SK-MEL-5 (cell line): ENCODE data around the gene TMEM125. TPM values are rescaled to one million over a fixed set of nuclear protein-coding genes. Genes with fewer than 3 reads are reported as not detected.

Experiments
- DNase-seq: peaks from one replicate; pipeline ENCODE4 v3.0.0-alpha.2; 2016; ENCODE audit warnings: low read depth, low spot score
- in situ Hi-C: cut with HindIII; loops from 2 replicates; pipeline ENCODE4 v1.10.0; 2016; ENCODE audit warnings: low sequenced_read_pairs, high pct_unique_total_duplicates, low pct_unique_long_range_greater_than_20kb
- total RNA-seq: library from RNA; depleted of rRNA; stranded (reverse); fragments of >200 nt; shearing (Covaris generic); gene quantifications from 2 replicates; pipeline ENCODE4 v1.2.3, GENCODE V29; 2014

TMEM125 gene
- total RNA-seq, 1 experiment from 2014 or later: not detected

GRCh38 chr1:43302721-43303470 is 33.1 kb downstream of the TMEM125 start:
- in situ Hi-C loops: no loop called here
- no peak for DNase-seq

- in situ Hi-C loops: no loop called here
- no peak for DNase-seq
Measured at GRCh38 chr1:43303471-43304313, 33.9 kb downstream of the TMEM125 start.

- in situ Hi-C loops: no loop called here
- no peak for DNase-seq
Measured at GRCh38 chr1:43304314-43304681, 34.5 kb downstream of the TMEM125 start.

GRCh38 chr1:43304771-43305300 is 35.1 kb downstream of the TMEM125 start:
- in situ Hi-C loops: no loop called here
- DNase-seq: no peak

- DNase-seq: no peak
- in situ Hi-C loops: no loop called here
Measured at GRCh38 chr1:43305461-43305860, 35.7 kb downstream of the TMEM125 start.

- in situ Hi-C loops: no loop called here
- DNase-seq: no peak
Measured at GRCh38 chr1:43305926-43306687, 36.3 kb downstream of the TMEM125 start.

- in situ Hi-C loops: no loop called here
- DNase-seq: no peak
Measured at GRCh38 chr1:43306688-43307457, 37.1 kb downstream of the TMEM125 start.

- in situ Hi-C loops: no loop called here
- DNase-seq: no peak
Measured at GRCh38 chr1:43307458-43308158, 37.8 kb downstream of the TMEM125 start.

GRCh38 chr1:43308635-43309404 is 39.0 kb downstream of the TMEM125 start:
- no peak for DNase-seq
- in situ Hi-C loops: no loop called here

GRCh38 chr1:43309405-43310025 is 39.7 kb downstream of the TMEM125 start:
- in situ Hi-C loops: no loop called here
- no peak for DNase-seq

- no peak for DNase-seq
- in situ Hi-C loops: no loop called here
Measured at GRCh38 chr1:43311521-43311920, 41.7 kb downstream of the TMEM125 start.

- DNase-seq: no peak
- in situ Hi-C loops: no loop called here
Measured at GRCh38 chr1:43312212-43312623, 42.4 kb downstream of the TMEM125 start.

GRCh38 chr1:43312663-43313515 is 43.1 kb downstream of the TMEM125 start:
- in situ Hi-C loops: no loop called here
- no peak for DNase-seq

GRCh38 chr1:43313771-43314170 is 44.0 kb downstream of the TMEM125 start:
- DNase-seq: no peak
- in situ Hi-C loops: no loop called here

GRCh38 chr1:43314233-43314632 is 44.5 kb downstream of the TMEM125 start:
- no peak for DNase-seq
- in situ Hi-C loops: no loop called here
